ENCODE data around the gene CFAP299.

Gene CFAP299

DNA sequence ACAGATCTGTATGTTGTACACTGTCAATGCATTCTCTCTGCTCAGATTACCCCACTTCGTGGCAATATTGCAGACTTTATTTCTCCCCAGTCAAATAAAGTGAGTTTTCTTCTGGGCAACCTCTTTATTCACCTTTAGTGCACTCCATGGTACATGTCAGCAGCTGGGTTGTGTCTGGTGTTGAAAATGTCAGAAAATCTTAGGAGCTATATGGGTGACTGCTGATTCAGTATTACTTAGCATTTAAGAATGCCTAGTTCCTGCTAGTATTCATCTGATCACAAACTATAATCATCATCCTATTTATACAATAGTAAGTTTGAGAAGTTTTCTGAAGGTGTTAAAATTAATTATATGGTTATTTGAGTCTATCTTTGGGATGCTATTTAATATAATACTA lies 112.5 kb downstream of the CFAP299 start:
- H3K4me3 ChIP-seq (replicated peaks; ENCODE audit: low read depth, low read length) = no peak overlapping the region
- DNase-seq (ENCODE audit: extremely low read depth, low read depth) = no peak
- TF ChIP-seq, protein P1, sequence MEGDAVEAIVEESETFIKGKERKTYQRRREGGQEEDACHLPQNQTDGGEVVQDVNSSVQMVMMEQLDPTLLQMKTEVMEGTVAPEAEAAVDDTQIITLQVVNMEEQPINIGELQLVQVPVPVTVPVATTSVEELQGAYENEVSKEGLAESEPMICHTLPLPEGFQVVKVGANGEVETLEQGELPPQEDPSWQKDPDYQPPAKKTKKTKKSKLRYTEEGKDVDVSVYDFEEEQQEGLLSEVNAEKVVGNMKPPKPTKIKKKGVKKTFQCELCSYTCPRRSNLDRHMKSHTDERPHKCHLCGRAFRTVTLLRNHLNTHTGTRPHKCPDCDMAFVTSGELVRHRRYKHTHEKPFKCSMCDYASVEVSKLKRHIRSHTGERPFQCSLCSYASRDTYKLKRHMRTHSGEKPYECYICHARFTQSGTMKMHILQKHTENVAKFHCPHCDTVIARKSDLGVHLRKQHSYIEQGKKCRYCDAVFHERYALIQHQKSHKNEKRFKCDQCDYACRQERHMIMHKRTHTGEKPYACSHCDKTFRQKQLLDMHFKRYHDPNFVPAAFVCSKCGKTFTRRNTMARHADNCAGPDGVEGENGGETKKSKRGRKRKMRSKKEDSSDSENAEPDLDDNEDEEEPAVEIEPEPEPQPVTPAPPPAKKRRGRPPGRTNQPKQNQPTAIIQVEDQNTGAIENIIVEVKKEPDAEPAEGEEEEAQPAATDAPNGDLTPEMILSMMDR (IDR thresholded peaks at IDR 0.05; ENCODE audit: low read depth, low read length, missing control alignments) = no peak

GRCh38 chr4:80452055-80452454 lies 116.5 kb downstream of the CFAP299 start:
- no peak overlapping the region for H3K4me3 ChIP-seq (replicated peaks; ENCODE audit: low read depth, low read length)
- TF ChIP-seq, protein P1 (IDR thresholded peaks at IDR 0.05; ENCODE audit: low read depth, low read length, missing control alignments) = no peak
- DNase-seq (ENCODE audit: extremely low read depth, low read depth) = no peak

- TF ChIP-seq, protein P1 (IDR thresholded peaks at IDR 0.05; ENCODE audit: low read depth, low read length, missing control alignments) = no peak
- DNase-seq (ENCODE audit: extremely low read depth, low read depth) = no peak
- H3K4me3 ChIP-seq (replicated peaks; ENCODE audit: low read depth, low read length) = no peak overlapping the region
Measured at GRCh38 chr4:80452768-80453167, 117.2 kb downstream of the CFAP299 start.

GRCh38 chr4:80454040-80454439 lies 118.5 kb downstream of the CFAP299 start:
- no peak overlapping the region for H3K4me3 ChIP-seq (replicated peaks; ENCODE audit: low read depth, low read length)
- no peak for DNase-seq (ENCODE audit: extremely low read depth, low read depth)
- TF ChIP-seq, protein P1 (IDR thresholded peaks at IDR 0.05; ENCODE audit: low read depth, low read length, missing control alignments) = no peak

DNA sequence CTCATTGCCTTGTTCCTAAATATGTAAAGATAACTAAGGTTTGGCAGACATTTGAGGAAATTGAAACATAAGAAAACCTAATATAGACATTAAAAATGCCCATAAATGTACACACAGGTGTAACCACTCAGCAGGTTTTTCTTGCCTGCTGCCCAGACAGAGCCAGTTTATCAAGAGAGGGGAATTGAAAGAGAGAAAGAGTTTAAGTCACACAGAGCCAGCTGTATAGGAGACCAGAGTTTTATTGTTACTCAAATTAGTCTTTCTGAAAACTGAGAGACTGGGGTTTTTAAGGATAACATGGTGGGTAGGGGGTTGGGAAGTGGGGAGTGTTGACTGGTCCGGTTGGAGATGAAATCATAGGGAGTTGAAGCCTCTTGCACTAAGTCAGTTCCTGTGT lies 119.0 kb downstream of the CFAP299 start:
- TF ChIP-seq, protein P1 (IDR thresholded peaks at IDR 0.05; ENCODE audit: low read depth, low read length, missing control alignments) = no peak
- no peak for DNase-seq (ENCODE audit: extremely low read depth, low read depth)
- H3K4me3 ChIP-seq (replicated peaks; ENCODE audit: low read depth, low read length) = no peak overlapping the region

GRCh38 chr4:80459918-80460473 lies 124.5 kb downstream of the CFAP299 start:
- H3K4me3 ChIP-seq (replicated peaks; ENCODE audit: low read depth, low read length) = no peak overlapping the region
- TF ChIP-seq, protein P1 (IDR thresholded peaks at IDR 0.05; ENCODE audit: low read depth, low read length, missing control alignments) = no peak

GRCh38 chr4:80461412-80461811 lies 125.9 kb downstream of the CFAP299 start:
- DNase-seq (ENCODE audit: extremely low read depth, low read depth) = no peak
- TF ChIP-seq, protein P1 (IDR thresholded peaks at IDR 0.05; ENCODE audit: low read depth, low read length, missing control alignments) = no peak
- H3K4me3 ChIP-seq (replicated peaks; ENCODE audit: low read depth, low read length) = no peak overlapping the region

More at GRCh38 chr4:80459918-80460473, 124.5 kb downstream of the CFAP299 start:
- no peak for DNase-seq (ENCODE audit: extremely low read depth, low read depth)

All from HFF-Myc (cell line).